ENCODE results near the gene HERPUD1.

The HERPUD1 gene

DNA sequence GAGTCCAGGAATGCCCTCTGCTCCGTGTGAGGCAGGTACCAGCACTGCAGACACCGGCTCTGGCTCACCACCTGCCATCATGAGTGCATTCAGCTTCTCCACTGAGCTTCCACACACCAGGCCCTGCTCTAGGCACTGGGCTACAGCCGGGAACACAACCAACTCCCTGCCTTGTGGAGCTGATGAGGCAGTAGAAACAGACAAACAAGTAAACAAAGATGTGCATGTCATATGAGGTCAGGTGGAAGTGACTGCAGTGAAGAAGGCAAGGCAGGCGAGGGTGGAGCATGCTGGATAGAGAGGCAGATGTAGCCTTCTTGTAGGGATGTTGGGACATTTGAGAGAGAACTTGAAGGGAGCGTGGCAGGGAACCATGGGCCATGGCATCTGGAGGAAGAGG is 62.4 kb downstream of the HERPUD1 start:
- H3K9ac ChIP-seq (ENCODE audit: low read depth in 1 of 2, low read length in 2 of 2) = peak overlapping the region in 1 of 2 donors; percentile 12
- H3K4me1 ChIP-seq (ENCODE audit: control insufficient read depth in 2 of 2, insufficient read depth in 2 of 2, low read length in 2 of 2) = peaks cover 25% of the 10 kb centered on the region in 2 donors
- H3K36me3 ChIP-seq (ENCODE audit: control insufficient read depth in 2 of 2, insufficient read depth in 2 of 2, low read length in 2 of 2) = peaks cover 4 to 6% of the 10 kb centered on the region in 2 donors
- H3K4me3 ChIP-seq (ENCODE audit: low read length in 2 of 2) = no peak overlapping the region
- H3K9me3 ChIP-seq (ENCODE audit: control insufficient read depth in 2 of 2, low read length in 2 of 2) = no peaks in the 10 kb centered on the region
- no peak overlapping the region for H3K27ac ChIP-seq (ENCODE audit: low read depth in 2 of 2, low read length in 2 of 2)
- H3K27me3 ChIP-seq (ENCODE audit: control insufficient read depth in 2 of 2, insufficient read depth in 2 of 2, low read length in 2 of 2) = no peaks in the 10 kb centered on the region

Data from mucosa of rectum (tissue), 2 donors.